HEK293 (cell line): ENCODE measurements around the gene FGR.

Experiments
- CTCF ChIP-seq: fragments of 450-650 bp; formaldehyde crosslinking; IDR thresholded peaks from 2 replicates; pipeline ENCODE4 v1.5.1; 2016; ENCODE audit warnings: missing biosample characterization, missing genetic modification characterization
- KLF10 ChIP-seq: fragments of 450-650 bp; IDR thresholded peaks from 2 replicates; pipeline ENCODE4 v1.5.1; 2018; ENCODE audit warnings: missing biosample characterization, mild to moderate bottlenecking, missing genetic modification characterization
- SCRT1 ChIP-seq: fragments of 450-650 bp; formaldehyde crosslinking; IDR thresholded peaks from 2 replicates; pipeline ENCODE4 v1.5.1; 2016; ENCODE audit warnings: missing biosample characterization, missing genetic modification characterization, borderline replicate concordance
- ZEB2 ChIP-seq: fragments of 450-650 bp; formaldehyde crosslinking; IDR thresholded peaks from 2 replicates; pipeline ENCODE4 v1.5.1; 2016; ENCODE audit warnings: missing biosample characterization, missing genetic modification characterization
- ZNF146 ChIP-seq: fragments of 450-650 bp; formaldehyde crosslinking; IDR thresholded peaks from 2 replicates; pipeline ENCODE4 v1.5.1; 2016; ENCODE audit warnings: missing biosample characterization, missing genetic modification characterization

GRCh38 chr1:27643600-27644368, 8.8 kb upstream of the FGR start:
- TF ChIP-seq CTCF (peak; percentile 71; the same call in 1 of the 2 replicates), ZNF146 (tag by site-specific recombination) (no peak), SCRT1 (tag by site-specific recombination) (no peak), KLF10 (tag by site-specific recombination) (no peak), ZEB2 (tag by site-specific recombination) (no peak)
